ENCODE measurements around the gene CNTN5. TPM values are rescaled to one million over a fixed set of nuclear protein-coding genes. Genes with fewer than 3 reads are reported as not detected.

The CNTN5 gene
- total and polyA plus RNA-seq, 7 donors: under 0.01 to 0.46 TPM; not detected in 5

GRCh38 chr11:100356035-100356434, 1335.3 kb downstream of the CNTN5 start:
- WGBS, 3 donors: 67 to 77% (median 70%) methylated on average over 4 of the region's 4 CpGs
- H3K4me1 ChIP-seq: no peaks in the 10 kb centered on the region
- TF ChIP-seq, protein P1, sequence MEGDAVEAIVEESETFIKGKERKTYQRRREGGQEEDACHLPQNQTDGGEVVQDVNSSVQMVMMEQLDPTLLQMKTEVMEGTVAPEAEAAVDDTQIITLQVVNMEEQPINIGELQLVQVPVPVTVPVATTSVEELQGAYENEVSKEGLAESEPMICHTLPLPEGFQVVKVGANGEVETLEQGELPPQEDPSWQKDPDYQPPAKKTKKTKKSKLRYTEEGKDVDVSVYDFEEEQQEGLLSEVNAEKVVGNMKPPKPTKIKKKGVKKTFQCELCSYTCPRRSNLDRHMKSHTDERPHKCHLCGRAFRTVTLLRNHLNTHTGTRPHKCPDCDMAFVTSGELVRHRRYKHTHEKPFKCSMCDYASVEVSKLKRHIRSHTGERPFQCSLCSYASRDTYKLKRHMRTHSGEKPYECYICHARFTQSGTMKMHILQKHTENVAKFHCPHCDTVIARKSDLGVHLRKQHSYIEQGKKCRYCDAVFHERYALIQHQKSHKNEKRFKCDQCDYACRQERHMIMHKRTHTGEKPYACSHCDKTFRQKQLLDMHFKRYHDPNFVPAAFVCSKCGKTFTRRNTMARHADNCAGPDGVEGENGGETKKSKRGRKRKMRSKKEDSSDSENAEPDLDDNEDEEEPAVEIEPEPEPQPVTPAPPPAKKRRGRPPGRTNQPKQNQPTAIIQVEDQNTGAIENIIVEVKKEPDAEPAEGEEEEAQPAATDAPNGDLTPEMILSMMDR (IDR thresholded peaks at IDR 0.05): no peak
- DNase-seq (no peak), ATAC-seq (no peak)
- no peak overlapping the region for H3K27ac ChIP-seq
- H3K9me3 ChIP-seq: no peaks in the 10 kb centered on the region
- no peaks in the 10 kb centered on the region for H3K36me3 ChIP-seq (ENCODE audit: insufficient read depth in 1 of 2, low read depth in 1 of 2)
- no peak overlapping the region for H3K4me3 ChIP-seq
- H3K27me3 ChIP-seq (ENCODE audit: insufficient read depth in 3 of 3, low read length in 2 of 3): no peaks in the 10 kb centered on the region
- intact Hi-C loops (cut with DNase I): no loop called here

- H3K4me1 ChIP-seq: no peaks in the 10 kb centered on the region
- intact Hi-C loops (cut with DNase I): no loop called here
- H3K27ac ChIP-seq: no peak overlapping the region
- TF ChIP-seq, protein P1 (IDR thresholded peaks at IDR 0.05): no peak
- no peaks in the 10 kb centered on the region for H3K27me3 ChIP-seq (ENCODE audit: insufficient read depth in 3 of 3, low read length in 2 of 3)
- no peaks in the 10 kb centered on the region for H3K9me3 ChIP-seq
- ATAC-seq (no peak), DNase-seq (no peak)
- 27 to 34% (median 27%) methylated on average over 4 of the region's 4 CpGs for WGBS, 3 donors
- no peak overlapping the region for H3K4me3 ChIP-seq
- H3K36me3 ChIP-seq (ENCODE audit: insufficient read depth in 1 of 2, low read depth in 1 of 2): no peaks in the 10 kb centered on the region
Measured at GRCh38 chr11:100359281-100359680, 1338.5 kb downstream of the CNTN5 start.

- intact Hi-C loops (cut with DNase I): no loop called here
- H3K27ac ChIP-seq: no peak overlapping the region
- no peak overlapping the region for H3K4me3 ChIP-seq
- TF ChIP-seq, protein P1 (IDR thresholded peaks at IDR 0.05): no peak
- no peaks in the 10 kb centered on the region for H3K36me3 ChIP-seq (ENCODE audit: insufficient read depth in 1 of 2, low read depth in 1 of 2)
- H3K4me1 ChIP-seq: no peaks in the 10 kb centered on the region
- H3K9me3 ChIP-seq: peaks cover 9% of the 10 kb centered on the region
- no peaks in the 10 kb centered on the region for H3K27me3 ChIP-seq (ENCODE audit: insufficient read depth in 3 of 3, low read length in 2 of 3)
- ATAC-seq (no peak), DNase-seq (no peak)
Measured at GRCh38 chr11:100367892-100368291, 1347.1 kb downstream of the CNTN5 start.

DNA sequence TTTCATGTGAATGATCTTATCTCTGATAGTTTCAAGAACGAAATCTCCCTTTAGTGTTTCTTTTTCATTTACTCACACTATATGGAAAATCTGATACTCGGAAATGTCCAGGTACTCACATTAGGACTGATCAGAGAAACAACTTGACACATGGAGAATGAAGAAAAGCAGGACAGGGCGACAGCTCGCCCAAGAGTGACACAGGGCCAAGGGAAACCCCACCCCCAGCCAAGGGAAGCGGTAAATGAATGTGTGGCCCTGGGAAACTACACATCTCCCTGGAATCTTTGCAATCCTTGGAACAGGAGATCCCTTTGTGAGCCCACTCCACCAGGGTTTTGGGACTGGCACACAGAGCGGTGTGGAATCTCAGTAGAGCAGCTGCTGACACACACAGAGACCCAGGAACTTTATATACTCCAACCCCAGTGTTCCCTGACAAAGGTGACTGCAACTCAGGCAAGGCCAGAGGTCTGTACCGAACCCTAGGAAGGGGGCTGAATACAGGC, 1362.7 kb downstream of the CNTN5 start:
- no peaks in the 10 kb centered on the region for H3K36me3 ChIP-seq (ENCODE audit: insufficient read depth in 1 of 2, low read depth in 1 of 2)
- intact Hi-C loops (cut with DNase I): no loop called here
- no peak overlapping the region for H3K27ac ChIP-seq
- no peak for DNase-seq
- WGBS, 3 donors: 67 to 80% (median 73%) methylated on average over 7 of the region's 7 CpGs
- no peak for ATAC-seq
- H3K4me3 ChIP-seq: no peak overlapping the region
- H3K27me3 ChIP-seq (ENCODE audit: insufficient read depth in 3 of 3, low read length in 2 of 3): no peaks in the 10 kb centered on the region
- TF ChIP-seq, protein P1 (IDR thresholded peaks at IDR 0.05): no peak
- H3K9me3 ChIP-seq: no peaks in the 10 kb centered on the region
- H3K4me1 ChIP-seq: no peaks in the 10 kb centered on the region

- no peak overlapping the region for H3K27ac ChIP-seq
- no peaks in the 10 kb centered on the region for H3K4me1 ChIP-seq
- ATAC-seq: no peak
- H3K36me3 ChIP-seq (ENCODE audit: insufficient read depth in 1 of 2, low read depth in 1 of 2): no peaks in the 10 kb centered on the region
- peaks cover 2% of the 10 kb centered on the region for H3K9me3 ChIP-seq
- H3K4me3 ChIP-seq: no peak overlapping the region
- intact Hi-C loops (cut with DNase I): no loop called here
- TF ChIP-seq, protein P1 (IDR thresholded peaks at IDR 0.05): no peak
- DNase-seq: no peak
- WGBS, 3 donors: 44 to 61% (median 55%) methylated on average over 3 of the region's 3 CpGs
- H3K27me3 ChIP-seq (ENCODE audit: insufficient read depth in 3 of 3, low read length in 2 of 3): no peaks in the 10 kb centered on the region
Measured at GRCh38 chr11:100396266-100396665, 1375.5 kb downstream of the CNTN5 start.

All from psoas muscle (tissue), 8 donors.